GM12875 (cell line): ENCODE results near the gene CARM1.

Experiments
- H3K4me3 ChIP-seq: one replicate; pipeline ENCODE4 v1.5.1; 2011; ENCODE audit warnings: low read depth, low read length, control low read depth
- CTCF ChIP-seq: IDR thresholded peaks from 2 replicates; pipeline ENCODE4 v1.5.1; 2011; ENCODE audit warnings: low read depth, mild to moderate bottlenecking, control low read depth, inconsistent platforms, low read length, moderate library complexity, borderline replicate concordance; ENCODE audit not compliant: insufficient read depth

The CARM1 gene

GRCh38 chr19:10964903-10965302 lies 93.5 kb downstream of the CARM1 start:
- H3K4me3 ChIP-seq = no peak overlapping the region

GRCh38 chr19:10965398-10965797 lies 94.0 kb downstream of the CARM1 start:
- H3K4me3 ChIP-seq = no peak overlapping the region
- TF ChIP-seq CTCF = no peak

More at GRCh38 chr19:10964903-10965302, 93.5 kb downstream of the CARM1 start:
- no peak for TF ChIP-seq CTCF

GRCh38 chr19:10966809-10967208 lies 95.5 kb downstream of the CARM1 start:
- TF ChIP-seq CTCF = no peak
- no peak overlapping the region for H3K4me3 ChIP-seq

- no peak for TF ChIP-seq CTCF
- peak overlapping the region; percentile 31 for H3K4me3 ChIP-seq
These were observed 97.3 kb downstream of the CARM1 start for GRCh38 chr19:10968527-10969135.

- H3K4me3 ChIP-seq = no peak overlapping the region
- TF ChIP-seq CTCF = no peak
These were observed 99.9 kb downstream of the CARM1 start for GRCh38 chr19:10971107-10971726.
